Measurements from ENCODE around the gene SLC6A14. TPM values are rescaled to one million over a fixed set of nuclear protein-coding genes. Genes with fewer than 3 reads are reported as not detected.

SLC6A14 gene
- not detected in 2 replicates for total RNA-seq (2014; rRNA removed; shearing (Covaris generic))

GRCh38 chrX:116436358-116436816 is at the start of gene SLC6A14:
Gene SLC6A14 (plus strand): TSS chrX:116436606. CDS start chrX:116436710, 104 bp downstream.
- DNase-seq (ENCODE audit: low spot score): no peak

DNA sequence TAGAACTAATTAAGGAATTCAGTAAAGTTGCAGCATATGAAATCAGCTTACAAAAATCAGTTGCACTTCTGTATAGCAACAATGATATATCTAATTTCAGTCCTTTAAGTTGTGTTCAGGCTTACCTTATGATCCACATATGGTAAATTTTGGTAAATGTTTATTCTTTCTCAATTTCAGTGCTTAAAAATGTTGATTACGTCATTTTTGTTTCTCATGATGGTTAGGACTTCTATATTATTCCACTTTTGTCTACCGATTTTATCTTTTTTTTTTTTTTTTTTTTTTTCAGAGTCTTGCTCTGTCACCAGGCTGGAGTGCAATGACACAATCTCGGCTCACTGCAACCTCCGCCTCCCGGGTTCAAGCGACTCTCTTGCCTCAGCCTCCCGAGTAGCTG is 40.7 kb upstream of the SLC6A14 start:
- DNase-seq (ENCODE audit: low spot score): no peak

GRCh38 chrX:116399681-116400080 is 36.7 kb upstream of the SLC6A14 start:
- no peak for DNase-seq (ENCODE audit: low spot score)

DNA sequence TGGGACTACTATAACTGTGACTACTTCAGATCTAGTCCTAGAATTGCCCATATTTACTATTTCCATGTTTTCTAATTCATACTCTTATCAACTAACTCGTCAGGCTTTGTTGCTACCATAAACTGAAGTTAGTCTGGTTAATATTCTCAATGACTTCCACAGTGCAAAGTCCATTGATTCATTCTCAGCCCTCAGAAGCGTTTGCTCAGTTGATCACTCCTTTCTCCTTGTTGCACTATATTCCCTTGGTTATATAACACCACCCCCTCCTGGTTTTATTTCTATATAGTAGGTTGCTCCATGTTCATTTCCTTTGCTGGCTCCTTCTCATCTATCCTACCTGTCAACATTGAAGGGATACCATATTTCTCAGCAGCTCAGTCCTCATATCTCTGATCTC is 27.2 kb upstream of the SLC6A14 start:
- no peak for DNase-seq (ENCODE audit: low spot score)

DNA sequence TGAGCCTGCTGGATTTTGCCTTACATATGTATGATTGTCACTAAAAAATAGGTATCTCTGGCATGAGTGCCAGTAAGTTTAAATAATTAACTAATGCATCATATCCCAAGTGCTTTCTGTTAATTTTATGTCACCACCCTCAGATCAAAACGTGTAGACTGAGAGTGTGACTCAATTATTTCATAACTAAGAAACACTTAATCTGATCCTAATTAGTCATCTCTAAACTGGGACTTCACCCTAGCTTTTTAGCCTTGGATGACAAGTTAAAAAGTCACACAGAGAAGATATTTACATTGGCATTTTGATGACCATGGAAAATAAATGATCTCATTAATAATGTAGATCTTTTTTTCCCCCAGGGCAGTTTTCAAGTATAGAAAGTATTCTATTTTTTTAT is 23.1 kb upstream of the SLC6A14 start:
- DNase-seq (ENCODE audit: low spot score): no peak

GRCh38 chrX:116417214-116417613 is 19.2 kb upstream of the SLC6A14 start:
- DNase-seq (ENCODE audit: low spot score): no peak

DNA sequence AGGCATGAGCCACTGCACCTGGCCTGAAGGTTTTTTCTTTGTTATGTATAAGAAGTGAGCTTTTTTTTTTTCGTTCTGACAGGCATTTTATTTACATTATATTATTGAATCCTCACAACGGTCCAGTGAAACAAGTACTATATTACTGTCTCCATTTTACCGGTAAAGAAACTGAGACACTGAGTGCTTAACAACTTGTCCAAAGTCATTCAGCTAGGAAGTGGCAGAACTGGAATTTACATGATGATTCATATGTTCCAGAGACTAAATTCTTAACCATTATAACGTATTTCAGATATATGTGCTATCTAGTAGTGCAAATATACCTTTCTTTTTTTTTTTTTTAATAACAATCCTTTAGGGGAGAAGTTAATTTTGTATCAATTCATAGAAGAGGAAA is 18.4 kb upstream of the SLC6A14 start:
- DNase-seq (ENCODE audit: low spot score): no peak

DNA sequence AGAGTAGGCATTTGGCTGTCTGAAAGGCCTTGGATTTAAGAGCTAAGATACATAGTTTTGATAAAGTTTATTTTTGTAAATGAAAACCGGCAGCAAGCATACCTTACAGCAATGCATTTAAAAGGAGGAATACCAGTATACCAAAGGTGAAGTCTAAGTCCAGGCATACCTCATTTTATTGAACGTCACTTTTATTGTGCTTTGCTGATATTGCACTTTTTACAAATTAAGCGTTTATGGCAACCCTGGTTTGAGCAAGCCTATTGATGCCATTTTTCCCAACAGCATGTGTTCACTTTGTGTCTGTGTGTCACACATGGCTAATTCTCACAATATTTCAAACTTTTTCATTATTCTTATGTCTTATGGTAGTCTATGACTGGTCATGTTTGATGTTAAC is 8.4 kb upstream of the SLC6A14 start:
- DNase-seq (ENCODE audit: low spot score): no peak

GRCh38 chrX:116435597-116435996 is 809 bp upstream of the SLC6A14 start:
- no peak for DNase-seq (ENCODE audit: low spot score)

- no peak for DNase-seq (ENCODE audit: low spot score)
These were observed 12.8 kb downstream of the SLC6A14 start for GRCh38 chrX:116449156-116449555.

- DNase-seq (ENCODE audit: low spot score): no peak
These were observed 26.4 kb downstream of the SLC6A14 start, which contains the start of gene CT83 for GRCh38 chrX:116462822-116463221. Gene CT83 (minus strand): TSS chrX:116462976. CDS start chrX:116462856, 120 bp downstream.

DNA sequence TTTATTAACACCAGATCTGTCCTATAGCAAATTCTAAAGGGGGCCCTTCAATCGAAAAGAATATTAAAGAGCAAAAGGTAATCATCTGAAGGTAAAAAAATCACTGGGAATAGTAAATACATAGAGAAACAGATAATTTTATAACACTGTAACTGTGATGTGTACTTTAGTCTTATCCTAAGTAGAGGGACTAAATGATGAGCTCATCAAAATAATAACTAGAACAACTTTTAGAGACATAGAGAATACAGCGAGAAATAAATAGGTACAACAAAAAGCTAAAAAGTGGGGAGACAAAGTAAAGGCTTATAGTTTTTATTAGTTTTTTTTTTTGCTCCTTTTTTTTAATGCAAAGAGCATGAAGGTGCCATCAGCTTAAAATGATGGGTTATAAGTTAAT is 43.7 kb downstream of the SLC6A14 start:
- no peak for DNase-seq (ENCODE audit: low spot score)

GRCh38 chrX:116490104-116490503 is 53.7 kb downstream of the SLC6A14 start:
- no peak for DNase-seq (ENCODE audit: low spot score)

- no peak for DNase-seq (ENCODE audit: low spot score)
These were observed 56.9 kb downstream of the SLC6A14 start for GRCh38 chrX:116493271-116493670.

DNA sequence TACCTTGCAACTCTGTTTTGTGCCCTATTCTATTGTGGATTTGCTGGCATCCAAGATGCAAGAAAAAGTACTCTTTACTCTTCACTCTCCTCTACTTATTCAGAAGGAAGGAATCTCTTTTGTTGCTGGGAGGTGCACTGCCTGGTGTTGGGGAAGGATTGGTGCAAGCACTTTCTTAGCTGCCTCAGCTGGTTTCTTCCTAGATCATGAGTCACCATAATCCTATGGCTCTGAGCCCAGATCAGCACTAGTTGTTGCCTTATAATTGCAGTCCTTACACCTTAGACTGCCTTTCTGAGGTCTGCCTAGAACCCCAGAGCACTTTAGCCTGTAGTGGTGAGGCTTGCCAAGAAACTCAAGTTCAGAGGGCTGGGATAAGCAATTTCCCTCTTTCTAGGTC is 63.4 kb downstream of the SLC6A14 start:
- peak; percentile 30 for DNase-seq (ENCODE audit: low spot score)

Other genes starting within 250 kb of the SLC6A14 start
- not detected in 2 replicates for gene CT83, start 26.4 kb downstream of the SLC6A14 start, total RNA-seq (2014; rRNA removed; shearing (Covaris generic))